Gastrocnemius medialis (tissue), 4 donors: ENCODE data around the gene LRCH1.

Experiments used
- POLR2A ChIP-seq, 2 donors: fragments of 450-650 bp; IDR thresholded peaks; one replicate each; pipeline ENCODE4 v1.6.1; 2017; ENCODE audit warnings: antibody characterized with exemption in 2 of 2, mild to moderate bottlenecking in 2 of 2, moderate library complexity in 2 of 2
- TF ChIP-seq, protein P1 (sequence below), 5 experiments: fragments of 450-650 bp in 3 of 5; fragments of 200-600 bp in 2 of 5; sonication (generic) in 2 of 5; IDR thresholded peaks in 4 of 5; conservative IDR thresholded peaks in 1 of 5; 1 replicate in 4 of 5; 2 replicates in 1 of 5; pipeline ENCODE4 v1.5.1; 2016 to 2019; ENCODE audit warnings: antibody characterized with exemption in 5 of 5, mild to moderate bottlenecking in 3 of 5, moderate library complexity in 3 of 5

DNA sequence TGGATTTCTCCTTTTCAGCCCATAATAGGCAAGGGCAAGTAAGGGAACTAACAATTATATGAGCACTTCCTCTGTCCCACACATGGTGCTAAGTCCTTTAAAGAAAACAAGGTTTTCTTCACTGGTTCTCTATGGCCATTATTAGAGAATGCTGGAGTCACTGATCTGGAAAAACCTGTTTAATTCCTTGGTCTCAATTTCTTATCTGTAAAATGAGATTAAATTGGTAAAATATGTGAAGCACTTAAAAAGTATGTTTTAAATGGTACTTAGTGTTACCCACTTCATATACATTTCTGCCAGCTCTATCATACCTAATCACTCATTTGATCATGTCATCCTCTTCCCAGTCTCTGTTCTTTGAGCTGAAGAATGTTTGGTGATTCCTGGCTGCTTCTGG, 39.4 kb downstream of the LRCH1 start:
- TF ChIP-seq POLR2A (IDR thresholded peaks at IDR 0.05), result no peak
- TF ChIP-seq, protein P1, sequence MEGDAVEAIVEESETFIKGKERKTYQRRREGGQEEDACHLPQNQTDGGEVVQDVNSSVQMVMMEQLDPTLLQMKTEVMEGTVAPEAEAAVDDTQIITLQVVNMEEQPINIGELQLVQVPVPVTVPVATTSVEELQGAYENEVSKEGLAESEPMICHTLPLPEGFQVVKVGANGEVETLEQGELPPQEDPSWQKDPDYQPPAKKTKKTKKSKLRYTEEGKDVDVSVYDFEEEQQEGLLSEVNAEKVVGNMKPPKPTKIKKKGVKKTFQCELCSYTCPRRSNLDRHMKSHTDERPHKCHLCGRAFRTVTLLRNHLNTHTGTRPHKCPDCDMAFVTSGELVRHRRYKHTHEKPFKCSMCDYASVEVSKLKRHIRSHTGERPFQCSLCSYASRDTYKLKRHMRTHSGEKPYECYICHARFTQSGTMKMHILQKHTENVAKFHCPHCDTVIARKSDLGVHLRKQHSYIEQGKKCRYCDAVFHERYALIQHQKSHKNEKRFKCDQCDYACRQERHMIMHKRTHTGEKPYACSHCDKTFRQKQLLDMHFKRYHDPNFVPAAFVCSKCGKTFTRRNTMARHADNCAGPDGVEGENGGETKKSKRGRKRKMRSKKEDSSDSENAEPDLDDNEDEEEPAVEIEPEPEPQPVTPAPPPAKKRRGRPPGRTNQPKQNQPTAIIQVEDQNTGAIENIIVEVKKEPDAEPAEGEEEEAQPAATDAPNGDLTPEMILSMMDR (IDR thresholded peaks at IDR 0.05 in 4 of 5, conservative IDR thresholded peaks at IDR 0.05 in 1 of 5), result no peak
